ENCODE measurements around the gene TRIM17.

DNA sequence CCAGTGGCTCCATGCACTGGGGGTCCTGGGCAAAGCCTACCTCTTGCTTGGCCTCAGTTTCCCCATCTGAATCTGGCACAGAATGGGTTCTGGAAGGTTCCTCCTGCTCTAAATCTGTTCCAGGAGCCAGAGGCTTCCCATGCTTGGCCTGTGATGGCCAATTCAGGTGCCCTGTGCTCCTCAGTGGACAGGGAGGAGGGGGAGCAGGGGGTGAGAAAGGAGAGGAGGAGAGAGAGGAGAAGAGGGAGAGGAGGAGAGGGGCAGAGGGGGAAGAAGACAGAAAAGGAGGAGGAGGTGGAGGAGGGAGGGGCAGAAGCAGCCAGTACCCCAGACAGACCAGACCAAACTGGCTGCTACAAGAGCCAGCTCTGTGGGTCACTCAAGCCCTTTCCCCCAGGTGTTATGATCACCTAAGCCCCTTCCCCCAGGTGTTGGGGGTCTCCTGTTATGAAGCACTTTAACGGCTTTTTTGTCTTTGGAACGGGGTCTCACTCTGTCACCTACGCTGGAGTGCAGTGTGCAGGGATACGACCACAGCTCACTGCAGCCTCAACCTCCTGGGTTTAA lies 53.7 kb downstream of the TRIM17 start:
- TF ChIP-seq POLR2A (IDR thresholded peaks at IDR 0.05) = no peak
- TF ChIP-seq, protein P1, sequence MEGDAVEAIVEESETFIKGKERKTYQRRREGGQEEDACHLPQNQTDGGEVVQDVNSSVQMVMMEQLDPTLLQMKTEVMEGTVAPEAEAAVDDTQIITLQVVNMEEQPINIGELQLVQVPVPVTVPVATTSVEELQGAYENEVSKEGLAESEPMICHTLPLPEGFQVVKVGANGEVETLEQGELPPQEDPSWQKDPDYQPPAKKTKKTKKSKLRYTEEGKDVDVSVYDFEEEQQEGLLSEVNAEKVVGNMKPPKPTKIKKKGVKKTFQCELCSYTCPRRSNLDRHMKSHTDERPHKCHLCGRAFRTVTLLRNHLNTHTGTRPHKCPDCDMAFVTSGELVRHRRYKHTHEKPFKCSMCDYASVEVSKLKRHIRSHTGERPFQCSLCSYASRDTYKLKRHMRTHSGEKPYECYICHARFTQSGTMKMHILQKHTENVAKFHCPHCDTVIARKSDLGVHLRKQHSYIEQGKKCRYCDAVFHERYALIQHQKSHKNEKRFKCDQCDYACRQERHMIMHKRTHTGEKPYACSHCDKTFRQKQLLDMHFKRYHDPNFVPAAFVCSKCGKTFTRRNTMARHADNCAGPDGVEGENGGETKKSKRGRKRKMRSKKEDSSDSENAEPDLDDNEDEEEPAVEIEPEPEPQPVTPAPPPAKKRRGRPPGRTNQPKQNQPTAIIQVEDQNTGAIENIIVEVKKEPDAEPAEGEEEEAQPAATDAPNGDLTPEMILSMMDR (IDR thresholded peaks at IDR 0.05) = no peak
- TF ChIP-seq POLR2AphosphoS5 (IDR thresholded peaks at IDR 0.05) = no peak
